ENCODE data around the gene ASB18. TPM values are rescaled to one million over a fixed set of nuclear protein-coding genes. Genes with fewer than 3 reads are reported as not detected.
A peak's percentile ranks its signal among the peaks of the same experiment; 100 is the strongest.

The ASB18 gene
- total and polyA plus RNA-seq, 2 of the 8 experiments (the other 6 are each of a cell fraction or from before 2014, with no cell fraction given): not detected

DNA sequence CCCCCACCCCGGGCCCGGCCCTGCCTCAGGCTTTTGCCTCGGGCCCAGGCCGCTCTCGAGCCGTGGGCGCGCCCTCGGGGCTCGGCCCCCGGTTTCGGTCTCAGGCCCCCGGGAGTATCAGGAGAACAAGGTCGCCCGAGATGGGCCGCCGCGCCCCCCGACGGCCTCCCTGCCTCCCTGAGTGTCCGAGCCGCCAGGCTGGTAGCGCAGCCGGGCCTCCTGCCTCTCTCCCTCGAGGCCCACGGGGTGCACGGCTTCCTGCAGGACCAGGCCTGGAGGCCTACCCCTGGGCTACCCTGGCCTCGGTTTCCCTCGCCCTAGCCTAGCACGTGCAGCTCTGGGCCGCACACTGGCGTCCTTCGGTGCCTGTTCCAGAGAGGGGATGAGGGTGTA, 104.4 kb downstream of the ASB18 start (continued):
- TF ChIP-seq RNF2 (IDR thresholded peaks at IDR 0.05; ENCODE audit: borderline replicate concordance, low read depth, low read length, missing control alignments, poor library complexity, severe bottlenecking) (peak; percentile 44), YY1 (IDR thresholded peaks at IDR 0.05; ENCODE audit: low read depth, low read length) (no peak), CHD2 (IDR thresholded peaks at IDR 0.05; ENCODE audit: low read length) (no peak), SIRT6 (IDR thresholded peaks at IDR 0.05; ENCODE audit: low read length) (no peak), KDM1A (IDR thresholded peaks at IDR 0.05; ENCODE audit: borderline replicate concordance, low read length) (no peak), HDAC2 (IDR thresholded peaks at IDR 0.05; ENCODE audit: borderline replicate concordance in 1 of 2, low read depth in 2 of 2, low read length in 2 of 2) (peak; percentile 49 to 69; a peak in 2 of 4 replicates), EP300 (IDR thresholded peaks at IDR 0.05; ENCODE audit: borderline replicate concordance in 1 of 2, low read depth in 2 of 2, low read length in 2 of 2) (no peak; a peak in 1 of 3 replicates)
- TF ChIP-seq, protein P1, sequence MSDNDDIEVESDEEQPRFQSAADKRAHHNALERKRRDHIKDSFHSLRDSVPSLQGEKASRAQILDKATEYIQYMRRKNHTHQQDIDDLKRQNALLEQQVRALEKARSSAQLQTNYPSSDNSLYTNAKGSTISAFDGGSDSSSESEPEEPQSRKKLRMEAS (IDR thresholded peaks at IDR 0.05): peak; percentile 99

Data from H1 (cell line).